LoVo (cell line): ENCODE measurements around the gene PYGB.
"Not testable (repeated sequence)": the region's sequence is repeated elsewhere in the genome, so short reads cannot be mapped to it uniquely, and the experiment has no call there.

Source experiments
- DNase-seq: peaks from one replicate; pipeline ENCODE4 v3.0.0-alpha.2; 2016; ENCODE audit warnings: low spot score

The PYGB gene

DNA sequence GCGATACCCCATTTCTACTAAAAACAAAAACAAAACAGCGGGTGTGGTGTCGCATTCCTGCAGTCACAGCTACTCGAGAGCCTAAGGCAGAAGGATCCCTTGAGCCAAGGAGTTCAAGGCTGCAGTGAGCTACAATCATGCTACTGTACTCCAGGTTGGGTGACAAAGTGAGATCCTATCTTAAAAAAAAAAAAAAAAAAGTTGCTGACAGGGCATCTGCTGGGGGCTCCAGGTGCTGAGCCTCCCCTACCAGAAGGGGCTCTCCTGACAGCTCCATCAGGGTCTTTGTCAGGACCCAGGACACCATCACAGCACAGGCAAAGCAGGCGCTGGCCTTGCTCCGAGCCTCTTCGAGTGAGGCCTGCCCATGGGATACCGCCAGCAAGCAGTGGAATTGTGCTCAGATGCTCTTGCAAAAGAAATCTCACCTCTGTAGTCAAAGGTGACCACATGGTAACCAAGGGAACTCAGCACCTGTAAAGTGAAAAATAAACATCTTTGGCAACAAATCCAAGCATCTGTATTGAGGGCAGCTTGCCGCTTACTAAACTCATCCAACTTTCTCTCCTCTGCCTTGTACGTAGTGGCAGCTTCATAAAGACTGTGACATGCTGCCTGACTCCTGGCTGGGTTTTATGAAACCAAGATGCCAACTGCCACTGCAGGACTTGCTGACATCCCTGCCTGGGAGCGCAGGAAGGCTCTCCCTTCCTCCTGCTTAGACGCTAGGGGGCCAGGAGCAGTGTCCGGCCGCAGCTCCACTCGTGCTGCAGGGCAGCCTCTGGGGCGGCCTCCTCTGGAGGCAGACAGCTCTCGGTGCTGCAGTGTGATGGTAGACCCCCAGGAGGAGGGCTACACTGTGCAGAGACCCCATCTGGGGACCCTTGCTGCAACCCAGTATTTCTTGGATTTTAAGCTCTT lies 66.9 kb downstream of the PYGB start:
- no peak for DNase-seq

DNA sequence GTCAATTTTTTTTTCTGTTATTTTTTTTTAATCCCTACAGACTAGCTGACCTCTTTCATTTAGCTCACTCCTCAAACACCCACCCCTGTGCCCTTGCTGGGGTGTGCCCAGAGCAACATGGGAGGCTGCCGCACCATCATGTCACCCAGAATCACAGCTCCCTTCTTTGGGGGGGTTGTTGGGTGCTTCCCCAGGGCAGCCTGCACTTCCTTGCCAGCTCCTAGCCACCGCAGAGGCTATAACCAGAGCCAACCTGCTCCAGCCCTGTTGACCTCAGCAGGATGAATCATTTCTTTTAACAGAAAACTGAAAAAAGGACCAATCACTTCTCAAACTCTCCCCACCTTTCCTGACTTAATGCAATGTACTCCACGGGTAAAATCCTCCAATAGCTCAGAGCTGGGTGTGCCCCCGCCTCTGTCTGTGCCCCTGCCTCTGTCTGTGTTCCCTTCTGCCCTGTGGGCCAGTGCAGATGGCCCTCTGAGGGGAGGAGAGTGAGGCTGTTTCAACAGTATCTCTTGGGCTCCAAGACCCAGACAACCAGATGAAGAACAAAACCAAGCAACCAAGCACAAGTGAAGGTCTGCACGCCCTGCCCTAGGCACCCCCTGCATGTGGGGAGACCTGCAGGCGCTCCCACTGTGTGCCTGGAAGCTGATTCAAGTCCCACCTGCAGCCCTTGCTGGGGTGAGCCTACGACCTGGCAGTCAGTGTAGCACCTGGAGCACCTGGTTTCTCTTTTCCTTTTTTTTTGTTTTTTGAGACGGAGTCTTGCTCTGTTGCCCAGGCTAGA lies 67.7 kb downstream of the PYGB start:
- DNase-seq, result no peak

DNA sequence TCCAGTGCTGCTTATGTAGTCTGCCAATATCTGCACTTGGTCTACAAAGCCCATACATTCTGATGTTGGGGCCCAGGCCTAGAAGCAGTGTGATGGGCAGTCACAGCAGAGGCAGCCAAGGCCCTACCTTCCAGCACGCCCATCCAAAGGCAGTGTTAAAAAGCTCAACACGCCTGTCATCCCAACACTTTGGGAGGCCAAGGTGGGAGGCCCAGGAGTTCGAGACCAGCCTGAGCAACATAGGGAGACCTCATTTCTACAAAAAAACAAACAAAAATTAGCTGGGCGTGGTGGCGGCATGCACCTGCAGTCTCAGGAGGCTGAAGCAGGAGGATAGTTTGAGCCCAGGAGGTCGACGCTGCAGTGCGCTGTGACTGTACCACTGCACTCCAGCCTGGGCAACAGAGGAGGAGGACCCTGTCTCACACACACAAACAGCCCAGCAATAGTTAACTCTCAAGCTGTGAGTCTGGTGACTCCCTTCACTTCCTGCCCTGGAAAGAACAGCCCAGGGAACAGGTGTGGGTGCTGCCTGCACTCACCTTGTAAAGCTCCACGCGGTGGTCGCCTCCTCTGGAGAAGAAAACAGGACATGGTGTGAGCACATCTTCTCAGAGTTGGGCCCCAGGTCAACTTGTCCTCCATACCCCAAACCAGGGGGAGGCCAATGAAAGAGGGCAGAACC lies 68.8 kb downstream of the PYGB start:
- DNase-seq, result no peak

DNA sequence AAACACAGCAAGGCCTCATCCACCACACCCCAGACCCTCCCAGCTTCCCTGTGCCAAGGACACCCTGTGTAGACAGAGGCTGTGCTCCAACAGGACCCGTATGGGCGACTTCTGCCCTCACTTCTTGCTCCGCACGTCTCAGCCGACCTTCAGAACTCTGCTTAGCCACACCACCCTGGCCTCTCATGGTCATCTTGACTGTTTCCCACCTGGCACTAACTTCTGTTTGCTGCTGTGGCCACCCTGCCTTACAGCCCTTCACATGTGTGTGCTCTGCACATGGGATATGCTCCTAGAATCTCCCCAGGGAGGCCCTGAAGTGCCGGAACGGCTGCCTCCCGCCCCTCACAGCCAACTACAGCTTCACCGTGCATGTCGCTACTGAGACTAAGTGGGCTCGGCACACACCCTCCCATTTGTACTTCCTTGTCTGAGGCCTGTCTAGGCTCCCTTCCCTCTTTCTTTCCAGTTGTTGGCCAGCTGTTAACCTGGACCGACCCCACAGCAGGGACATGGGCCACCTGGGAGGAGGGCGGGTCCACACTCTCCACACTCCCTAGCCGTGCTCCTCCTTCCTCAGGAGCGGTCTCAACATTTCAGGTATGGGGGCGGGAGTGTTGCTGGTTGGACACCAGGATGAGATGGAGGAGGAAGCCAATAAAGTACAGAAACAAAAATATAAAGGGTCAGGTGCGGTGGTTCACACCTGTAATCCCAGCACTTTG lies 69.6 kb downstream of the PYGB start:
- no peak for DNase-seq

DNA sequence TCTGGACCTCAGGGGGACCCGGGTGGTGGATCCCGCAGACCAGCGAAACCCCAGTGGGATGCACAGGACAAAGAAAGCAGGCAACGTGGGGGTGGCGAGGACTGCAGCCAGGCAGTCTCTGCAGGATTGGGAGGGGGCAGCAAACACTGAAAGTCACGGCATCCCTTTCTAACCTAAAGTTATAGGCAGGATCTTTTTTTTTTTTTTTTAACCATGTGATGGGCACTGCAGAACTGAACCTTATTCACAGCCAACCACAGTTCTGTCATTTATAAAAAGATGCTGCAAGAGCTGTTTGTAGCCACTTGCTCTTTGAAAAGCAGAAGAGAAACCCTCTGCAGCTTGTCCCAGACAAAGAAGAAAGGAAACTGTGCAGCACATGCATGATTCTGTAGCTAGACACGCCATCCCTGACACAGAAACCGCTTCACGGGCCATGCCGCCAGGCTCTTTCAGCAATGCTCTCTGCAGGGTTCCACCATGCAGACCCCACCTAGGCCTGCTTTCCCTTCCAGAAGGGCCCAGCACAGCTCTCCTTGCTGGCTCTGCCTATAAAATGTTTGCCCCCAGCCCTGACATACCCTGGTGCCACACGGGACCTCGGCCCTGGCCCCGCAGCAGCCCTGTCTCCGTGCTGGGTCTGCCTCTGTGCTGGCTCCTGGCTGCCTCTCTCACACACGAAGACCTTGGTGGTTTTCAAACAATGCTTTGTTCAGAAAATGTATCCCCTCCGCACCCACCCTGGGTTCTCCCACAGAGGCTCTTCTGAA lies 70.8 kb downstream of the PYGB start:
- DNase-seq, result no peak

DNA sequence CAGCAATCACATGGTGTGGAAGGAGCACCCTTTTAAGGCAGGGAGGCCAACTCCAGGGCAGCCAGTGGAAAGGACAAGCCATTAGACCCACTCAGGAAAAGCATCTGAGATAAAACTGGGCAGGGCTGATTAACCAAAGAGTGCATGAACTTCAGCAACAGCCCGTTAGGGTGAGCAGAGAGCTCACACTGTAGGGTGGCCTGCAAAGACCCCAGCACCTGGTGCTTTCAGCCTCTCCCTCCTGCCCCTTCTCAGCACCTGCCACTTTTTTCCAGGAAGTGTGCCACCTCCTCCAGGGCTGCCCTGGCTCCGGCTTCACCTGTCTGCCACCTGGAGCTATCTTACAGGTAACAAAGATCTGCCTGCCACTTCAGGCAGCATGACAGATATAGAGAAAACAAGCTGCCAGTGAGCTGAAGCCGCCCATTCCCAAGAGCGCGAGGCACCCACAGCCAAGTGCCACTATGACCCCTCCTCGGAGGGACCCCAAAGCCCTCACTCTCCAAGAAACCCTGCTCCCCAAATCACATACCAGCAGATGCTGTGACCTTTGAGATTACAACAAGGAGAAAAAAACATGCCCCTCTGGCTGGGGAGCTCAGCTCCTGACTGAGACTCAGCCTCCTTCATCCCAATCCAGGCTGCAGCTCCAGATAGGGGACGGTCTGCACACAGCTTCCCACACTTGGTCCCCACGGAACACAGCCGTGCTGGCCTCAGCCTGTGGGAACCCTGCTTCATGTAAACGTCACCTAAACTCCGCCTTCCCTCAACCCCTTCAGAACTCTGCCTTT lies 71.6 kb downstream of the PYGB start:
- no peak for DNase-seq

DNA sequence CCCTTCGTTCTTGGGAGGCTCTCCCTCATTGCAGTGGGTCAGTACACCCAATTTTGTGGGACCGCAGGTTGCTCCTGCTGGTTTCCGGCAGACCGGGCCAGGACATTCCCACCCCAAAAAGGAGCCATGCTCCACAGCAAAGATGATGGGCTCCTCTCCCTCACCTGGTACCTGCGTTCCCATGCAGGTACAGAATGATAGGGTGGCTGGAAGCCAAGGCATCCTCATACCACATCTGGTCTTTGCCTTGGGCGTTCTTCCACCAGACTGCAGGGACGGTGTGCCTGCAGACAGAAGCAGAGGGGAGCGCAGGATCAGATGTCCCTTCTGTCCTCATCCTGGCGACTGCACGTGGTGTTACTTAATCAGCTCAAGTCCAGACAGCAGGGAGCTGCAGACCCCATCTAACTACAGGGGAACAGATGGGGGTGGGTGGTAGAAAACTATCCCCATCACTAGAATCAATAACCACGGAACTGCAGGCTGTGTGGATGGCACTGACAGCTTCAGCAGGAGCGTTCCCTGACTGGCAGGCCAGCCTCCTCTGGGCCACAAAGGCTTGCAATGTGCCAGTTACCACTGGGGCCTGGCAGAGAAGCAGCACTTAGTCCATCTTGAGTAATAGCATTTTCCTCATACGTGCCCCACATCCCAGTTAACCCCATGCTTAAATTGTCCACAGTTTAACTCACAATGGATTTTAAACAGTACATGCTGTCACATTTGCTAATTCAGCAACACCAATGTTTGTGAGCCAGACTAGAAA lies 72.3 kb downstream of the PYGB start:
- no peak for DNase-seq

DNA sequence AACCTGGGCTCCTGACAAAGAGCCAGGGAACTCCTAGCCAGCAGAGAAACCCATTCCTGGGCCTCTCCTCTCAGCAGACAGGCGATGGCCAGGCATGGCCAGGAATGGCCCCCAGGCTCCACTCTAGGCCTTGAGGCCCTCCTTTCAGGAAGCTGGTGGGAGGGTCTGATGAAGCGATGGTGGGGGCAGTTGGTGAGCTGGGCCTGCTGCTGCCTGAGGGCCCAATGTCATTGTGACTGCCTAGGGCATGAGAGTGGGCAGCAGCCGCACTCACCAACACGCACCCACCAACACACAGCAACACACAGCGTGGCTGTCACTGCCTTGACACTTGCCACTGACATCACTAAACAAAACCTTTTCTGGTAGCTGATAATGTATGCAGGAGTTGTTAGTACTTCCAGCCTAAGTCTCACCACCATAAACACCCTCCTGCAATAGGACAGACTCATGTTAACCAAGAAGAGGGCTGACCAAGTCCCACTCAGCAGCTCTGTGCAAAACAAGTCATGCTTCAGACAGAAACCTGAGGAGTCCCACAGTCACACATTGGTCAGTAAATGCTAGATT lies 73.5 kb downstream of the PYGB start:
- no peak for DNase-seq

DNA sequence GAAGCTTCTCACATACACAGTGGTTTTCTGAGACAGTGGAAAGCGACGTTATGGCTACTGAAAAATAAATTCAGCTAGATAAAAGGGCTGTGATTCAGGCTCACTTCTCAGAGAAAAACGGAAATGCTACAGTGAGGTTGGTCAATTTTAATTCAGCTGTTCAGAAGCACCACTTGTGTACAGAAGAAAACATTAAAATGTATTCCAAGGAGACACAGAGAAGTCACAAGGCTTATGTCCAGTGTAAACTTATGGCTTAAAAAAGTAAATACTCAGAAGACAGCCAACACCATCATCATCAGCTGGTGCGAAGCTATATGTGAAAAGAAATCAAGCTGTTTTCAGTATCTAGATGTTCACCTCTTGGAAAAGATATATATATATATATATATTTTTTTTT lies 74.1 kb downstream of the PYGB start:
- no peak for DNase-seq

DNA sequence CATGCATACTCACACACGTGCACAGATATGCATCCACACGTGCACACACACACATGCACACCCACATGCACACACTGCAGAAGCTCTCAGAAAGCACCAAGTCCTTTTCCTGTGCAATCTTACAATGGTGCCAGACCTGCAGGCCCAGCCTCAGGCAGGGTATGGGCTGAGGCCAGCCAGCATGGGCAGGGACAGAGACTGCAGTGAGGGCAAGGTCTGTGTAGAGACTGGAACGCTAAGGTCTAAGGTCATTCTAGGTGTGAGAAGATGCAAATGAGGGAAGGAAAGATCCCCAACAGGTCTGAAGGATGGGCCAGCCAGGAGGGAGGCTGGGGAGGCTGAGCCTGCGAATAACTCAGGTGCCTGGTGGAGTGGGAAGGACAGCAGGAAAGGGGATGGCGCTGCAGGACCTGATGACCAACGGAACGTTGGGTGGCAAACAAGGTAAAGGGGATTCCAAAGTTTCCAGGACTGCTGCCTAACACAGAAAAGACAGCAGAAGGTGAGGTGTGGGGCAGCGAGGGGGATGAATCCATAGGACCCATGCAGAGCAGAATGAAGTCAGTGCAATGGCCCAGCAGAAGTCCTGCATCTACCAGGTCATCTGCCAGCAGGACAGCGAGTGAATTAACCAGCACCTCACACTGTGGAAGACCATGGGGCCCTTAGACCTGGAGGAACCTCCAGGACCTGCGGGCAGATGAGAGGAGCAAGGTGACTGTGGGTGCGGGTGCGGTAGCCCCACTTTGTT lies 75.8 kb downstream of the PYGB start:
- no peak for DNase-seq

DNA sequence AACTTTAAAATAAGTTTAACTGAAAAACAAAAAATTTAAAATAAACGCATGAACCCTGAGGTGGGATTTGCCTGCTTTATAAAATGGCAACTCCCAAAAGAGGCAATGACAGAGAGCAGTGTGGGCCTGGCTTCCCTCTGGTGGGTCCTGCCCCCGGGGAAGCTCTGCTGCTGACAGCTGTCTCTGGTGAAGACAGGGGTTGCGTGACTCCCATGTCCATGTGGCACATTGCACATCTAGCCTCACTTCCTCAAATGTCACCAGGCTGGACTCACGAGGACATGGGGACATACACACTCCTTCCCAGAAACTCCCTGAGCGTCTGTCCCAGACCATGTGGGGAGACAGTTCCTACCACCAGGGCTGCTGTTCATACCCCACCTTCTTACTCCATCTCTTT lies 76.5 kb downstream of the PYGB start:
- no peak for DNase-seq

DNA sequence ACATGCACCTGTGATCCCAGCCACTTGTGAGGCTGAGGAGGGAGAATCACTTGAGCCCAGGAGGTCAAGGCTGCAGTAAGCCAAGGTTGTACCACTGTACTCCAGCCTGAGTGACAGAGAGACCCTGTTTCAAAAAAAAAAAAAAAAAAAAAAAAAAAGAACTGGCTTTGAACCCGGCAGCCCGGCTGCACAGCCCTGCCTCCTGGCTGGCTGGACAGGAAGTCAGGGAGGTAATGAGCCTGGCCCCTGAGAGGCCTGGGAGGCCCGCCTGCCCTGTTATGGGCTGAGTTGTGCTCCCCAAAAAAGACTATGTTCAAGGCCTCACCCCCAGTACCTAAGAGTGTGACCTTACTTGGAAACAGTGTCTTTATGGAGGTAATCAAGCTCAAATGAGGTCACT lies 77.2 kb downstream of the PYGB start:
- DNase-seq, result no peak

DNA sequence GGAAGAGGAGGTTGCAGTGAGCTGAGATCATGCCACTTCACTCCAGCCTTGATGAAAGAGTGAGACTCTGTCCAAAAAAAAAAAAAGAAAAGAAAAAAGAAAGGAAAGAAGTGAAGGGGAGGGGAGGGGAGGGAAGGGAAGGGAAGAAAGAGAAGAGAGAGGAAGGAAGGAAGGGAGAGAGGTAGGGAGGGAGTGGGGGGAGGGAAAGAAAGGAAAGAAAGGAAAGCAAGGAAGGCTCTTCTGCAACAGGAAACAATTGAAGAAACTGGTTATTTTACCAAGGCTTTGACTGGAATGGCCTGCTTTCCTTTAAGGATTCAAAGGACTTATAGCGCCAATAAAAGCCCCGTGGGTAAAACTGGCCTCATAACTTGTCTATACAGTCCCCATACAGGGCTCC lies 78.1 kb downstream of the PYGB start:
- DNase-seq, result no peak

DNA sequence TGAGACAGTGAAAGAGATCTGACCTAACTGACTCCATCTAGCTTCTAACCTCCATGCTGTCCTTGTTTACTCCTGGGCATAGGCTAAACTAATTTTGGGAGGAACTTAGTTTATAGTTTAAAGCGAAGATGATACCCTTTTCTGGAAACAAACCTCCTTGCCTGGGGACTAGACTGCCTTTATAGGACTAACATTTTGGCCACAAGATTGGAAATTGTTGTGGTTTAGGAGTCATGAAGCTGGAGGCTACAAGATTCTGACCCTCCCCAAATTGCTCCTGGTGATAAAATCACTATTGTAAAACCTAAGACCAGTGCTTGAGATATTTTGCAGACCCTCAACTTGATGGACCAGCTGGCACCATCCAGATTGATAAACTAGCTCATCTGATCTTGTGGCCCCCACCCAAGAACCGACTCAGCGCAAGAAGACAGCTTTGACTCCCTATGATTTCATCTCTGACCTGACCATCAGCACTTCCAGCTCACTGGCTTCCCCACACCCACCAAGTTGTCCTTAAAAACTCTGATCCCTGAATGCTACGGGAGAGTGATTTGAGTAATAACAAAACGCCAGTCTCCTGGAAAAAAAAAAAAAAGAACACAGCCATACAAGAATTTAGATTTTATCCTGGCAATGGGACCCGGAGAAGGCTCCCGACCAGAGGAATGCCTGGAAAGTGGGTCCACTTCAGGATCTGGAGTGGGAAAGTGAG lies 79.8 kb downstream of the PYGB start:
- no peak for DNase-seq

DNA sequence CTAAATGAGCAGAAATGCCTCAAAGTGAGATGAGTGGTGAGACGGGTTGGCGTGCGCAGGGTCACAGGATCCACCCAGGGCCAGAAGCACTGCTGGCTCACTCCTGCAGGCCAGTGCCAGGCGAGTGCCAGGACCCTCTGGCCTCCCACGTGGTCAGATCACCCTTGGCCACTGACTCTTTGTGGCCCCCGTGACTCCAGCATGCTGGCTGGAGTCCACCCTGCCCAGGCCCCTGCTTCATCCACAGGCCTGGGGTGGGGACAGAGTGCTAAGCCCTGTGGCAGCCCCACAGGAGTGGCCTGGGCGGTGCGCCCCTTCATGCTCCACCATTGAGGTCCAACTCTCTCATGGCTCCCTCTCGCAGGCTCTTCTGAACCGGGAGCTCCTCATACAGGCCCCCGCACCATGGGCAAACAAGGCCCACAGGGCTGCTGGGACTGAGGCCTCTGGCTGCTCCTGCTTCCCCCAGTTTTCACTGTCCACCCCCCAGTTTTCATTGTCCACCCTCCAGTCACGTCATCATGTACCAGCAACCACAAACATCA lies 81.1 kb downstream of the PYGB start:
- DNase-seq, result no peak

DNA sequence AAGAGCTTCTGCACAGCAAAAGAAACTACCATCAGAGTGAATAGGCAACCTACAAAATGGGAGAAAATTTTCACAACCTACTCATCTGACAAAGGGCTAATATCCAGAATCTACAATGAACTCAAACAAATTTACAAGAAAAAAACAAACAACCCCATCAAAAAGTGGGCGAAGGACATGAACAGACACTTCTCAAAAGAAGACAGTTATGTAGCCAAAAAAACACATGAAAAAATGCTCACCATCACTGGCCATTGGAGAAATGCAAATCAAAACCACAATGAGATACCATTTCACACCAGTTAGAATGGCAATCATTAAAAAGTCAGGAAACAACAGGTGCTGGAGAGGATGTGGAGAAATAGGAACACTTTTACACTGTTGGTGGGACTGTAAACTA lies 87.1 kb downstream of the PYGB start:
- DNase-seq, result not testable (repeated sequence)

DNA sequence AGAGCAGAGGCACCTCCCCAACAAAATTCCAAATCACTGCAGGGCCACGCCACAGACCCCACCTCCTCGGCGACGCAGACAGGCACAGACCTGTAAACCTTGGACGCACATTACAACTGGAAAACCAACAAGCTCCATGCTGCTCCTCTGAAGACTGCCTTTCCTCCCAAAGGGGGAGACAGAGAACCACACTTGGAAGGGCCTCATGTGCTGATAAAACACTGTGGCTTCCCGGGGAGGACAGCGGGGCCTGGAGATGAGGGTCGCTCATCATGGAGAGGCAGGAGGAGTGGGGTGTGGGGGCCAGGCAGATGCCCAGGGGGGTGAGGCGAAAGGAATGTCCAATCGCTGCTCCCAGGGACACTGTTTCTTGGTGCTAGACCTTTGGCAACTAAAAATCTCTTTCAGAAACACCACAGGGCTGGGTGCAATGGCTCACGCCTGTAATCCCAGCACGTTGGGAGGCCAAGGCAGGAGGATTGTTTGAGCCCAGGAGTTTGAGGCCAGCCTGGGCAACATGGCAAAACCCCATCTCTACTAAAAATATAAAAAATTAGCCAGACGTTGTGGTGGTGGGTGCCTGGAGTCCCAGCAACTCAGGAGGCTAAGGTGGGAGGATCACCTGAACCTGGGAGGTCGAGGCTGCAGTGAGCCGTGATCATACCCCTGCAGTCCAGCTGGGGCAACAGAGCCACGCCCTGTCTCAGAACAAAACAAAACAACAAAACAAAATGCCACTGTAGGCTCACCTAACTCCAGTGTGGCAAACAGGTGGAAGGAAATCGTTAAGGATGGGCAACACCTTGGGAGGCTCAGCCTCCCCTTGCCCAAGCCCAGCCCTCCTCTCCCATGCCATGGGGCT lies 88.9 kb downstream of the PYGB start:
- no peak for DNase-seq
